MM.1S (cell line): ENCODE data around the gene LRRTM4.

Source experiments
- DNase-seq: peaks from one replicate; pipeline ENCODE4 v3.0.0-alpha.2; 2015
- H2AFZ ChIP-seq: fragments of 300-600 bp; sonication (generic); 2 replicates; pipeline ENCODE4 v1.6.0; 2016; ENCODE audit warnings: antibody characterized with exemption, low read length
- H3F3A ChIP-seq: fragments of 300-600 bp; sonication (generic); 2 replicates; pipeline ENCODE4 v1.6.1; 2016; ENCODE audit warnings: mild to moderate bottlenecking, antibody characterized with exemption, low read length, moderate library complexity, mixed read lengths; ENCODE audit not compliant: insufficient read depth
- H3K27ac ChIP-seq: fragments of 300-600 bp; sonication (generic); 2 replicates; pipeline ENCODE4 v1.5.1; 2016; ENCODE audit warnings: mild to moderate bottlenecking, low read length
- H3K27me3 ChIP-seq: fragments of 300-600 bp; sonication (generic); replicated peaks from 2 replicates; pipeline ENCODE4 v1.6.0; 2016; ENCODE audit warnings: low read length; ENCODE audit not compliant: insufficient read depth
- H3K36me3 ChIP-seq: fragments of 300-600 bp; sonication (generic); replicated peaks from 2 replicates; pipeline ENCODE4 v1.6.1; 2016; ENCODE audit warnings: mild to moderate bottlenecking, low read length, mixed read lengths; ENCODE audit not compliant: insufficient read depth
- H3K4me1 ChIP-seq: fragments of 300-600 bp; sonication (generic); 2 replicates; pipeline ENCODE4 v1.6.1; 2016; ENCODE audit warnings: low read length, mixed read lengths
- H3K4me2 ChIP-seq: fragments of 300-600 bp; sonication (generic); 2 replicates; pipeline ENCODE4 v1.6.0; 2016; ENCODE audit warnings: low read depth, low read length
- H3K4me3 ChIP-seq: fragments of 300-600 bp; sonication (generic); 2 replicates; pipeline ENCODE4 v1.5.1; 2016; ENCODE audit warnings: low read length, mixed read lengths
- H3K79me2 ChIP-seq: fragments of 300-600 bp; sonication (generic); 2 replicates; pipeline ENCODE4 v1.6.1; 2016; ENCODE audit warnings: mixed run types, low read length, mixed read lengths
- H3K9ac ChIP-seq: fragments of 300-600 bp; sonication (generic); 2 replicates; pipeline ENCODE4 v1.6.1; 2016; ENCODE audit warnings: low read length, mixed read lengths
- H3K9me2 ChIP-seq: fragments of 300-600 bp; sonication (generic); replicated peaks from 2 replicates; pipeline ENCODE4 v1.6.1; 2016; ENCODE audit warnings: mild to moderate bottlenecking, low read length, mixed read lengths; ENCODE audit not compliant: insufficient read depth
- H3K9me3 ChIP-seq: fragments of 300-600 bp; sonication (generic); replicated peaks from 2 replicates; pipeline ENCODE4 v1.6.1; 2016; ENCODE audit warnings: mild to moderate bottlenecking, low read length, mixed read lengths; ENCODE audit not compliant: insufficient read depth
- H4K20me1 ChIP-seq: fragments of 300-600 bp; sonication (generic); 2 replicates; pipeline ENCODE4 v1.6.1; 2016; ENCODE audit warnings: mild to moderate bottlenecking, low read length, moderate library complexity, mixed read lengths; ENCODE audit not compliant: insufficient read depth
- CTCF ChIP-seq: fragments of 300-600 bp; sonication (generic); IDR thresholded peaks from 2 replicates; pipeline ENCODE4 v1.5.1; 2016; ENCODE audit warnings: antibody characterized with exemption, low read length, mixed read lengths
- EZH2 ChIP-seq: fragments of 300-600 bp; sonication (generic); optimal IDR thresholded peaks from 2 replicates; pipeline ENCODE3; 2017; ENCODE audit warnings: low read depth, mild to moderate bottlenecking, antibody characterized with exemption, low read length, mixed read lengths
- EZH2phosphoT487 ChIP-seq: fragments of 300-600 bp; sonication (generic); IDR thresholded peaks from 2 replicates; pipeline ENCODE4 v1.6.1; 2018; ENCODE audit warnings: antibody characterized with exemption, low read length

LRRTM4 gene

GRCh38 chr2:76965772-76966171 is 556.4 kb downstream of the LRRTM4 start:
- H3K9me3 ChIP-seq: no peaks in the 10 kb centered on the region
- no peaks in the 10 kb centered on the region for H3K4me1 ChIP-seq
- TF ChIP-seq EZH2phosphoT487 (no peak), EZH2 (no peak), CTCF (no peak)
- H3K79me2 ChIP-seq: no peaks in the 10 kb centered on the region
- no peak overlapping the region for H3K4me3 ChIP-seq
- no peaks in the 10 kb centered on the region for H3F3A ChIP-seq
- H3K27me3 ChIP-seq: no peaks in the 10 kb centered on the region
- H4K20me1 ChIP-seq: no peaks in the 10 kb centered on the region
- no peak overlapping the region for H3K27ac ChIP-seq
- H3K4me2 ChIP-seq: no peak overlapping the region
- no peaks in the 10 kb centered on the region for H3K36me3 ChIP-seq
- DNase-seq: no peak
- H3K9ac ChIP-seq: no peak overlapping the region
- no peak overlapping the region for H2AFZ ChIP-seq
- no peaks in the 10 kb centered on the region for H3K9me2 ChIP-seq

GRCh38 chr2:76958749-76959148 is 563.4 kb downstream of the LRRTM4 start:
- Histone ChIP-seq H3K9ac (no peak overlapping the region), H3K36me3 (no peaks in the 10 kb centered on the region), H3K27ac (no peak overlapping the region), H3K4me1 (no peaks in the 10 kb centered on the region), H3K9me3 (no peaks in the 10 kb centered on the region), H3K79me2 (no peaks in the 10 kb centered on the region), H3K4me3 (no peak overlapping the region), H2AFZ (no peak overlapping the region), H3K9me2 (no peaks in the 10 kb centered on the region), H3F3A (no peaks in the 10 kb centered on the region), H3K4me2 (no peak overlapping the region), H4K20me1 (no peaks in the 10 kb centered on the region), H3K27me3 (no peaks in the 10 kb centered on the region)
- no peak for DNase-seq
- no peak for TF ChIP-seq EZH2
- TF ChIP-seq CTCF: no peak
- TF ChIP-seq EZH2phosphoT487: no peak

- Histone ChIP-seq H3K4me1 (no peaks in the 10 kb centered on the region), H3K4me2 (no peak overlapping the region), H3K27me3 (no peaks in the 10 kb centered on the region), H3K36me3 (no peaks in the 10 kb centered on the region), H3F3A (no peaks in the 10 kb centered on the region), H3K27ac (no peak overlapping the region), H4K20me1 (no peaks in the 10 kb centered on the region), H3K9ac (no peak overlapping the region), H2AFZ (no peak overlapping the region), H3K4me3 (no peak overlapping the region), H3K9me2 (no peaks in the 10 kb centered on the region), H3K79me2 (no peaks in the 10 kb centered on the region), H3K9me3 (no peaks in the 10 kb centered on the region)
- peak; percentile 48 for DNase-seq
- TF ChIP-seq CTCF (peak; percentile 82), EZH2phosphoT487 (no peak)
These were observed 568.3 kb downstream of the LRRTM4 start for GRCh38 chr2:76953733-76954347.
